Renal cortical epithelial cell (primary cell): Measurements from ENCODE around the gene NRDE2. TPM values are rescaled to one million over a fixed set of nuclear protein-coding genes. Genes with fewer than 3 reads are reported as not detected.

Experiments used
- DNase-seq: peaks from one replicate; pipeline ENCODE4 v3.0.0-alpha.2; 2011; ENCODE audit warnings: low read depth
- total RNA-seq: library from RNA; depleted of rRNA; stranded (reverse); fragments of >200 nt; gene quantifications from 2 replicates; pipeline ENCODE4 v1.2.3, GENCODE V29; 2014

Gene NRDE2
- total RNA-seq, result 11.8 and 16.8 TPM in 2 replicates

GRCh38 chr14:90331497-90332270 lies at the start of gene NRDE2:
TSS of gene NRDE2 (minus strand) at chr14:90331941. CDS start at chr14:90331904, 37 bp downstream.
- peak; percentile 87 for DNase-seq

GRCh38 chr14:90381011-90381786 lies 49.5 kb upstream of the NRDE2 start:
- DNase-seq, result no peak

- no peak for DNase-seq
These were observed 47.4 kb upstream of the NRDE2 start for GRCh38 chr14:90379106-90379505.

GRCh38 chr14:90378249-90378648 lies 46.5 kb upstream of the NRDE2 start:
- DNase-seq, result no peak

DNA sequence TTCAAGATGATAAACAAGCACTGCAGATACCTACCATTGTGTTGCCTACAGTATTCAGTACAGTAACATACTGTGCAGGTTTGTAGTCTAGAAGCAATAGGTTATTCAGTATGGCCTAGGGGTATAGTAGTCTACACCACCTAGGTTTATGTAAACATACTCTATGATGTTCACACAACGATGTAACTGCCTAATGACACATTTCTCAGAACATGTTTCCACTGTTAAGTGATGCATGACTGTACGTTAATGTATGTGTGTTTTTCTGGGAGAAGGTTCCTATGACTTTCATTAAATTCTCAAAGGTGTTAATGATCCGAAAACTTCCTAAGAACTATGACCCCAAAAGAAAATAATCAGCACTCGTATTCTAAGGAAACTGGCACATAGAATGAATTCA lies 44.2 kb upstream of the NRDE2 start:
- peak; percentile 92 for DNase-seq

- DNase-seq, result no peak
These were observed 43.1 kb upstream of the NRDE2 start for GRCh38 chr14:90374813-90375212.

GRCh38 chr14:90373887-90374286 lies 42.1 kb upstream of the NRDE2 start:
- no peak for DNase-seq

DNA sequence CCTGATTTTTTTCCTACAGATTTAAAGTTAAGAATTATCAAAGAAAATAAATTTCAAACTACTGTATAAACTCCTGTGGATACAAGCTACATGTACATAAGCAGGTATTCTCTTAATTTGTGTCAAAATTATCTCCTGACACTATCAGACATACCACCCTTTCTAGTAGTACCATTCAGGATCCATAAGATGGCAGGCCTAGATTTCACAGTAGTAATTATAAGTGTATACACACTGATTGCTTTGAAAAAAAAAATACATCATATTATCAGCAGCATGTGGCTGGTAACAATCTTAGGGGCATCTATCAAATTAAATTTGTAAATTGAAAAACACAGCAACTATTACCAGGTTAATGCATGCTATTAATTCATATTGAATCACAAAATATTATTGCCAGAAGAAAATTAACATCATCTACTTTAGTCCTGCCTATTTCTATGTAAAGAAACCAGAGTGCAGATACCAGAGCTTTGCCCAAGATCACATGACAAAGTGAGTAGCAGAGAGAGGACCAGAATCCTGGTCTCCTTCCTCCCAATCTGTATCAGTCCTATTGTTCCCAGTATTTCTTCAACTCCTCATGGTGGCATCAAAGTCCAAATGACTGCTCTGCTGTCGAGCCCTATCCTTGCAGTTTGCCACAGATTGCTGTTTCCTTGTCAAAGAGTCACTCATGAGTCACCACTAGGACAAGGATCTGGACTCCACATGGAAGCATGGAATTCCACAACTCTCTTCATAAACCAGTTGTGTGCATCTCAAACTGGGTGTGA lies 37.4 kb upstream of the NRDE2 start:
- DNase-seq, result peak; percentile 53

DNA sequence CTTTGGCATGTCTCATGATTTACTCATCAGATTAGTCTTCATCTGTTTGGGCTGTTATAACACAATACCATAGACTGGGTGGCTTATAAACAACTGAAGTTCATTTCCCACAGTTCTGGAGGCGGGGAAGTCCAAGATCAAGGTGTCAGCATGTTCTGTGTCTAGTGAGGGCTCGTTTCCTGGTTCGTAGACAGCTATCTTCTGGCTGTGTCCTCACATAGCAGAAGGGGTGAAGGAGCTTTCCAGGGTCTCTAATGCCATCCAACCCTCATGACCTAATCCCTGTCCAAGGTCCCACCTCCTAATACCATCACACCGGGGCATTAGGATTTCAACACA lies 30.8 kb upstream of the NRDE2 start:
- no peak for DNase-seq

GRCh38 chr14:90361865-90362557 lies 30.3 kb upstream of the NRDE2 start:
- DNase-seq, result no peak

GRCh38 chr14:90358359-90358758 lies 26.6 kb upstream of the NRDE2 start:
- no peak for DNase-seq

- DNase-seq, result no peak
These were observed 25.2 kb upstream of the NRDE2 start for GRCh38 chr14:90356925-90357324.

- peak; percentile 38 for DNase-seq
These were observed 24.1 kb upstream of the NRDE2 start for GRCh38 chr14:90355540-90356518.

- DNase-seq, result no peak
These were observed 23.0 kb upstream of the NRDE2 start for GRCh38 chr14:90354551-90355298.

DNA sequence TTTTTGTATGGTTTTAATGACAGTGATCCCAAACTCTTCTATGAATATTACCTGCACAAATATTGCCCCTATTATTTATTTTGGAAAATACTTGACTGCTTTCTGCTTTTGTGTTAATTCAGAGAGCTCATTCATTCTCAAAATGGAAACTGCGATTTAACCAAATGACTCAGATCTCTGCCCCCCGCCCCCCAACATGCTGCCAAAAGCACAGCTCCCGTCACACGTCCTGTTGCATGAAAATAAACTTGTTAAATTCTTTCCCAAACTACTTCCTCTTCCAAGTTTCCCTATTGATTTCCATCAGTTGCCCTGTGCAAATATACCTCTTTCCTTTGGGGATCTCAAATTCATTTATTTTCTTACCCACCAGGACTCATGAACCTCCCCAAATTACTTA lies 18.0 kb upstream of the NRDE2 start:
- DNase-seq, result no peak

- DNase-seq, result no peak
These were observed 16.5 kb upstream of the NRDE2 start for GRCh38 chr14:90348270-90348669.

DNA sequence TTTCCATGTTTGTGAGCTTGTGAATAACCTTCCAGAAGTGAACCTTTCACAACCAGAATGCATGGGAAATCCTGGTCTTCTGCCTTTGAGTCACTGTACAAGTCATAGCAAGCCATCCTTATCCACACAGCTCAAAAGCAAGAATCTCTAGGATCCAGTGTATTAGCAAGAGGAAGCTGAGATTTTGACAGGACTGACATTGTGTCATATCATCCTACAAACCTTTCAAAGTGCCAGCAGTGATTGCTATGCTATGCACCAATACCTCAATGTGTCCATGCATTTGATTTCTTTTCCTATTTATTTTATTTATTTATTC lies 13.5 kb upstream of the NRDE2 start:
- DNase-seq, result peak; percentile 78

GRCh38 chr14:90344331-90345238 lies 12.8 kb upstream of the NRDE2 start:
- DNase-seq, result no peak

DNA sequence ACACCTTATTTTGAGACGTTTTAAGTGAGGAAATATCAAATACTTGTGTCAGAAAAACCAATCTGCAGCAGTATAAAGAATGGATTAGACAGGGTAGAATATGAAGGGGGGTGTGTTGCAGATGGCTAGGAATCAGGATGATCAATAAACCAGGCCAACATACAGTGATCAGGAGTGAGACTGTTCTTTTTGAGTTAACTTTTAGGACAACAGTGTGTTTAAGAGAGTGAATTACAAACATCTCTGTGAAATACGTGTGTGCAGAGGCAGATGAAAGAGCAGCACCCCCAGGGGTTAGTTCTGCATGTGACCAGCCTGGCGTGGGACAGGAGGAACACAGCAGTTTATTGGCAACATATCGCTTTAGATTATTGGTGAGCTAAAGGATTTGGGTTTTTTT lies 10.6 kb upstream of the NRDE2 start:
- DNase-seq, result no peak
